Stimulated activated memory B cell treated with anti-CD40 and anti-IgM and Interleukin-4, amounts not matched to agents 10 μg/mL and 1 μg/mL and 100 μg/mL, for 72 hours (primary cell): ENCODE results near the gene TBC1D16.

ENCODE experiments used
- ATAC-seq: fragments of 150-1000 bp; cut with Tn5 transposase; 2 replicates; pipeline ENCODE4 v1.10.0; 2021
- H3K27ac Mint-ChIP-seq: one replicate; pipeline ENCODE4 v1.8.0; 2022; ENCODE audit warnings: mild to moderate bottlenecking, mixed read lengths
- H3K27me3 Mint-ChIP-seq: one replicate; pipeline ENCODE4 v1.8.0; 2022; ENCODE audit warnings: mixed read lengths
- H3K36me3 Mint-ChIP-seq: one replicate; pipeline ENCODE4 v1.8.0; 2022; ENCODE audit warnings: mixed read lengths
- H3K4me1 Mint-ChIP-seq: one replicate; pipeline ENCODE4 v1.8.0; 2022; ENCODE audit warnings: mixed read lengths
- H3K4me3 Mint-ChIP-seq: one replicate; pipeline ENCODE4 v1.8.0; 2022; ENCODE audit warnings: mild to moderate bottlenecking, moderate library complexity, mixed read lengths
- H3K9me3 Mint-ChIP-seq: one replicate; pipeline ENCODE4 v1.8.0; 2022; ENCODE audit warnings: mixed read lengths

TBC1D16 gene

GRCh38 chr17:79952901-79953300 is 82.8 kb downstream of the TBC1D16 start:
- ATAC-seq = no peak
- H3K9me3 Mint-ChIP-seq = no peaks in the 10 kb centered on the region
- no peak overlapping the region for H3K27ac Mint-ChIP-seq
- no peaks in the 10 kb centered on the region for H3K36me3 Mint-ChIP-seq
- H3K27me3 Mint-ChIP-seq = peaks cover 12% of the 10 kb centered on the region
- H3K4me3 Mint-ChIP-seq = no peak overlapping the region
- peaks cover 17% of the 10 kb centered on the region for H3K4me1 Mint-ChIP-seq

GRCh38 chr17:79952265-79952877 is 83.3 kb downstream of the TBC1D16 start:
- Mint-ChIP-seq H3K27me3 (peaks cover 9% of the 10 kb centered on the region), H3K36me3 (no peaks in the 10 kb centered on the region), H3K27ac (no peak overlapping the region), H3K9me3 (no peaks in the 10 kb centered on the region), H3K4me3 (no peak overlapping the region), H3K4me1 (peaks cover 17% of the 10 kb centered on the region)
- ATAC-seq = no peak

- peaks cover 23% of the 10 kb centered on the region for H3K4me1 Mint-ChIP-seq
- no peaks in the 10 kb centered on the region for H3K9me3 Mint-ChIP-seq
- H3K27ac Mint-ChIP-seq = peak overlapping the region; percentile 66
- peak overlapping the region; percentile 54 for H3K4me3 Mint-ChIP-seq
- H3K36me3 Mint-ChIP-seq = no peaks in the 10 kb centered on the region
- H3K27me3 Mint-ChIP-seq = peaks cover 2% of the 10 kb centered on the region
- peak; percentile 4 for ATAC-seq
Observed at GRCh38 chr17:79951361-79952264, 84.1 kb downstream of the TBC1D16 start.

GRCh38 chr17:79950751-79951150 is 84.9 kb downstream of the TBC1D16 start:
- Mint-ChIP-seq H3K9me3 (no peaks in the 10 kb centered on the region), H3K4me1 (peaks cover 25% of the 10 kb centered on the region), H3K4me3 (no peak overlapping the region), H3K27ac (peak overlapping the region; percentile 66), H3K36me3 (no peaks in the 10 kb centered on the region), H3K27me3 (no peaks in the 10 kb centered on the region)
- ATAC-seq = no peak

GRCh38 chr17:79950306-79950705 is 85.4 kb downstream of the TBC1D16 start:
- Mint-ChIP-seq H3K9me3 (no peaks in the 10 kb centered on the region), H3K27me3 (no peaks in the 10 kb centered on the region), H3K4me1 (peaks cover 25% of the 10 kb centered on the region), H3K36me3 (no peaks in the 10 kb centered on the region), H3K4me3 (no peak overlapping the region), H3K27ac (no peak overlapping the region)
- ATAC-seq = no peak

- Mint-ChIP-seq H3K27me3 (no peaks in the 10 kb centered on the region), H3K9me3 (no peaks in the 10 kb centered on the region), H3K4me3 (no peak overlapping the region), H3K27ac (no peak overlapping the region), H3K36me3 (no peaks in the 10 kb centered on the region), H3K4me1 (peaks cover 25% of the 10 kb centered on the region)
- ATAC-seq = no peak
Observed at GRCh38 chr17:79949656-79950209, 85.9 kb downstream of the TBC1D16 start.

GRCh38 chr17:79948945-79949655 is 86.6 kb downstream of the TBC1D16 start:
- H3K4me1 Mint-ChIP-seq = peaks cover 25% of the 10 kb centered on the region
- no peak for ATAC-seq
- no peaks in the 10 kb centered on the region for H3K36me3 Mint-ChIP-seq
- no peak overlapping the region for H3K4me3 Mint-ChIP-seq
- no peaks in the 10 kb centered on the region for H3K9me3 Mint-ChIP-seq
- H3K27me3 Mint-ChIP-seq = no peaks in the 10 kb centered on the region
- no peak overlapping the region for H3K27ac Mint-ChIP-seq

- Mint-ChIP-seq H3K4me3 (no peak overlapping the region), H3K36me3 (no peaks in the 10 kb centered on the region), H3K27me3 (no peaks in the 10 kb centered on the region), H3K4me1 (peaks cover 25% of the 10 kb centered on the region), H3K27ac (no peak overlapping the region), H3K9me3 (no peaks in the 10 kb centered on the region)
- no peak for ATAC-seq
Observed at GRCh38 chr17:79948406-79948944, 87.2 kb downstream of the TBC1D16 start.

GRCh38 chr17:79947351-79948031 is 88.2 kb downstream of the TBC1D16 start:
- H3K27me3 Mint-ChIP-seq = no peaks in the 10 kb centered on the region
- peaks cover 33% of the 10 kb centered on the region for H3K4me1 Mint-ChIP-seq
- no peaks in the 10 kb centered on the region for H3K36me3 Mint-ChIP-seq
- H3K27ac Mint-ChIP-seq = no peak overlapping the region
- no peak overlapping the region for H3K4me3 Mint-ChIP-seq
- ATAC-seq = no peak
- H3K9me3 Mint-ChIP-seq = no peaks in the 10 kb centered on the region

GRCh38 chr17:79946352-79947231 is 89.1 kb downstream of the TBC1D16 start:
- no peaks in the 10 kb centered on the region for H3K9me3 Mint-ChIP-seq
- peaks cover 29% of the 10 kb centered on the region for H3K4me1 Mint-ChIP-seq
- no peak overlapping the region for H3K4me3 Mint-ChIP-seq
- no peaks in the 10 kb centered on the region for H3K36me3 Mint-ChIP-seq
- H3K27me3 Mint-ChIP-seq = no peaks in the 10 kb centered on the region
- ATAC-seq = no peak
- no peak overlapping the region for H3K27ac Mint-ChIP-seq

GRCh38 chr17:79945591-79946255 is 89.9 kb downstream of the TBC1D16 start:
- Mint-ChIP-seq H3K4me3 (no peak overlapping the region), H3K27ac (no peak overlapping the region), H3K36me3 (no peaks in the 10 kb centered on the region), H3K27me3 (no peaks in the 10 kb centered on the region), H3K9me3 (no peaks in the 10 kb centered on the region), H3K4me1 (peaks cover 20% of the 10 kb centered on the region)
- ATAC-seq = no peak

GRCh38 chr17:79944821-79945391 is 90.8 kb downstream of the TBC1D16 start:
- H3K36me3 Mint-ChIP-seq = no peaks in the 10 kb centered on the region
- H3K9me3 Mint-ChIP-seq = no peaks in the 10 kb centered on the region
- no peak for ATAC-seq
- H3K4me3 Mint-ChIP-seq = no peak overlapping the region
- H3K27me3 Mint-ChIP-seq = no peaks in the 10 kb centered on the region
- H3K27ac Mint-ChIP-seq = no peak overlapping the region
- peaks cover 23% of the 10 kb centered on the region for H3K4me1 Mint-ChIP-seq

GRCh38 chr17:79944251-79944812 is 91.3 kb downstream of the TBC1D16 start:
- H3K9me3 Mint-ChIP-seq = no peaks in the 10 kb centered on the region
- H3K4me3 Mint-ChIP-seq = no peak overlapping the region
- no peaks in the 10 kb centered on the region for H3K27me3 Mint-ChIP-seq
- no peak for ATAC-seq
- peaks cover 24% of the 10 kb centered on the region for H3K4me1 Mint-ChIP-seq
- H3K27ac Mint-ChIP-seq = no peak overlapping the region
- H3K36me3 Mint-ChIP-seq = no peaks in the 10 kb centered on the region
